HG02852 (cell line): Measurements from ENCODE around the gene SMC1B.
"Not testable (repeated sequence)": the region's sequence is repeated elsewhere in the genome, so short reads cannot be mapped to it uniquely, and the experiment has no call there.

Source experiments
- ATAC-seq: cut with Tn5 transposase; IDR thresholded peaks from one replicate; pipeline ENCODE4 v1.9.1; 2021; ENCODE audit warnings: mild to moderate bottlenecking, moderate library complexity; ENCODE audit not compliant: unreplicated experiment

The SMC1B gene

GRCh38 chr22:45351956-45352355 lies 61.4 kb downstream of the SMC1B start:
- no peak for ATAC-seq

- no peak for ATAC-seq
These were observed 63.5 kb downstream of the SMC1B start for GRCh38 chr22:45349916-45350315.

GRCh38 chr22:45344334-45344733 lies 69.1 kb downstream of the SMC1B start:
- no peak for ATAC-seq

- ATAC-seq, result no peak
These were observed 70.3 kb downstream of the SMC1B start for GRCh38 chr22:45343143-45343542.

GRCh38 chr22:45341498-45341897 lies 71.9 kb downstream of the SMC1B start:
- ATAC-seq, result no peak

- no peak for ATAC-seq
These were observed 73.1 kb downstream of the SMC1B start for GRCh38 chr22:45340323-45340722.

- no peak for ATAC-seq
These were observed 74.6 kb downstream of the SMC1B start for GRCh38 chr22:45338795-45339194.

GRCh38 chr22:45337536-45337935 lies 75.9 kb downstream of the SMC1B start:
- ATAC-seq, result no peak

- no peak for ATAC-seq
These were observed 76.4 kb downstream of the SMC1B start for GRCh38 chr22:45336971-45337431.

GRCh38 chr22:45335854-45336522 lies 77.4 kb downstream of the SMC1B start:
- ATAC-seq, result no peak

GRCh38 chr22:45335021-45335818 lies 78.2 kb downstream of the SMC1B start:
- no peak for ATAC-seq

GRCh38 chr22:45334528-45334927 lies 78.9 kb downstream of the SMC1B start:
- no peak for ATAC-seq

- no peak for ATAC-seq
These were observed 79.3 kb downstream of the SMC1B start for GRCh38 chr22:45334068-45334467.

GRCh38 chr22:45332001-45332400 lies 81.4 kb downstream of the SMC1B start:
- no peak for ATAC-seq

GRCh38 chr22:45331486-45331885 lies 81.9 kb downstream of the SMC1B start:
- no peak for ATAC-seq

- no peak for ATAC-seq
These were observed 82.9 kb downstream of the SMC1B start for GRCh38 chr22:45330548-45330947.

- no peak for ATAC-seq
These were observed 83.9 kb downstream of the SMC1B start for GRCh38 chr22:45329530-45329936.

GRCh38 chr22:45328822-45329529 lies 84.4 kb downstream of the SMC1B start:
- no peak for ATAC-seq

GRCh38 chr22:45328261-45328660 lies 85.1 kb downstream of the SMC1B start:
- ATAC-seq, result not testable (repeated sequence)

GRCh38 chr22:45324311-45324711 lies 89.1 kb downstream of the SMC1B start:
- no peak for ATAC-seq

- ATAC-seq, result no peak
These were observed 89.7 kb downstream of the SMC1B start for GRCh38 chr22:45323695-45324094.
